ENCODE results near the gene CCL2.

DNA sequence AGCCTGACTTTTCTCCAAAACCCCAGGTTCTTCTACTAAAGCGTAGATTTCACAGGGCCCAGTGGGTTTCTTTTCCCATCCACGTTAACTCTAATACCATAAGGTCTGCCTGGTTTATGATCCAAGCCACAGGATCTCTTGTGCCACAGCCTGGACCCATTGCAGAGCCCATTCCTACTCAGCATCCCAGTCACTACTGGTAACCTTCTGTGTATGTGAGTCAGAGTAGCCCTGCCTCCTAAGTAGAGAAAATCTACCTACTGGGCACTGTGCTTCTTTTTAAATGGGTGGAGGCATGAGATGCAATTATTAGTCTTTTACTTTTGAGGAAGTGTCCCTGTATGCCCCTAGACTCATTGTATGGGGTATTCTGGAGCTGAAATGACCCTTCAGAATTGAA lies 43.9 kb downstream of the CCL2 start:
- TF ChIP-seq POLR2AphosphoS5 (IDR thresholded peaks at IDR 0.05; ENCODE audit: low read depth, low read length) (no peak), FOXP2 (optimal IDR thresholded peaks at IDR 0.05; ENCODE audit: borderline replicate concordance, extremely low read depth, extremely low read length, insufficient read depth) (no peak)
- TF ChIP-seq, protein P1, sequence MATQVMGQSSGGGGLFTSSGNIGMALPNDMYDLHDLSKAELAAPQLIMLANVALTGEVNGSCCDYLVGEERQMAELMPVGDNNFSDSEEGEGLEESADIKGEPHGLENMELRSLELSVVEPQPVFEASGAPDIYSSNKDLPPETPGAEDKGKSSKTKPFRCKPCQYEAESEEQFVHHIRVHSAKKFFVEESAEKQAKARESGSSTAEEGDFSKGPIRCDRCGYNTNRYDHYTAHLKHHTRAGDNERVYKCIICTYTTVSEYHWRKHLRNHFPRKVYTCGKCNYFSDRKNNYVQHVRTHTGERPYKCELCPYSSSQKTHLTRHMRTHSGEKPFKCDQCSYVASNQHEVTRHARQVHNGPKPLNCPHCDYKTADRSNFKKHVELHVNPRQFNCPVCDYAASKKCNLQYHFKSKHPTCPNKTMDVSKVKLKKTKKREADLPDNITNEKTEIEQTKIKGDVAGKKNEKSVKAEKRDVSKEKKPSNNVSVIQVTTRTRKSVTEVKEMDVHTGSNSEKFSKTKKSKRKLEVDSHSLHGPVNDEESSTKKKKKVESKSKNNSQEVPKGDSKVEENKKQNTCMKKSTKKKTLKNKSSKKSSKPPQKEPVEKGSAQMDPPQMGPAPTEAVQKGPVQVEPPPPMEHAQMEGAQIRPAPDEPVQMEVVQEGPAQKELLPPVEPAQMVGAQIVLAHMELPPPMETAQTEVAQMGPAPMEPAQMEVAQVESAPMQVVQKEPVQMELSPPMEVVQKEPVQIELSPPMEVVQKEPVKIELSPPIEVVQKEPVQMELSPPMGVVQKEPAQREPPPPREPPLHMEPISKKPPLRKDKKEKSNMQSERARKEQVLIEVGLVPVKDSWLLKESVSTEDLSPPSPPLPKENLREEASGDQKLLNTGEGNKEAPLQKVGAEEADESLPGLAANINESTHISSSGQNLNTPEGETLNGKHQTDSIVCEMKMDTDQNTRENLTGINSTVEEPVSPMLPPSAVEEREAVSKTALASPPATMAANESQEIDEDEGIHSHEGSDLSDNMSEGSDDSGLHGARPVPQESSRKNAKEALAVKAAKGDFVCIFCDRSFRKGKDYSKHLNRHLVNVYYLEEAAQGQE (IDR thresholded peaks at IDR 0.05; ENCODE audit: insufficient read depth in 1 of 2, low read depth in 2 of 2, low read length in 2 of 2) = no peak
